ENCODE data around the gene GDPD2.

The GDPD2 gene

GRCh38 chrX:70449457-70449966 lies 26.4 kb downstream of the GDPD2 start:
- peaks cover 5% of the 10 kb centered on the region for H3K27me3 ChIP-seq (ENCODE audit: insufficient read depth, poor library complexity, severe bottlenecking)
- DNase-seq (ENCODE audit: low spot score) (no peak), ATAC-seq (ENCODE audit: low read depth) (no peak)
- no peaks in the 10 kb centered on the region for H3K4me1 ChIP-seq (ENCODE audit: insufficient read depth, poor library complexity, severe bottlenecking)
- no peak overlapping the region for H3K4me3 ChIP-seq (ENCODE audit: severe bottlenecking)
- H3K27ac ChIP-seq (ENCODE audit: poor library complexity, severe bottlenecking) = no peak overlapping the region
- no peaks in the 10 kb centered on the region for H3K36me3 ChIP-seq (ENCODE audit: low read depth)
- TF ChIP-seq CTCF (IDR thresholded peaks at IDR 0.05; ENCODE audit: poor library complexity, severe bottlenecking) = no peak
- no peaks in the 10 kb centered on the region for H3K9me3 ChIP-seq (ENCODE audit: severe bottlenecking)

GRCh38 chrX:70452143-70452733 lies 29.1 kb downstream of the GDPD2 start:
- H3K9me3 ChIP-seq (ENCODE audit: severe bottlenecking) = no peaks in the 10 kb centered on the region
- H3K4me1 ChIP-seq (ENCODE audit: insufficient read depth, poor library complexity, severe bottlenecking) = no peaks in the 10 kb centered on the region
- no peaks in the 10 kb centered on the region; the same call in 1 of the 2 replicates for H3K36me3 ChIP-seq (ENCODE audit: low read depth)
- ATAC-seq (ENCODE audit: low read depth) (peak; percentile 18), DNase-seq (ENCODE audit: low spot score) (no peak)
- peak; percentile 68 for TF ChIP-seq CTCF (IDR thresholded peaks at IDR 0.05; ENCODE audit: poor library complexity, severe bottlenecking)
- H3K27ac ChIP-seq (ENCODE audit: poor library complexity, severe bottlenecking) = peak overlapping the region; percentile 11
- no peaks in the 10 kb centered on the region for H3K27me3 ChIP-seq (ENCODE audit: insufficient read depth, poor library complexity, severe bottlenecking)
- peak overlapping the region; percentile 38 for H3K4me3 ChIP-seq (ENCODE audit: severe bottlenecking)

GRCh38 chrX:70453024-70453618 lies 30.0 kb downstream of the GDPD2 start:
- Histone ChIP-seq H3K4me1 (ENCODE audit: insufficient read depth, poor library complexity, severe bottlenecking) (no peaks in the 10 kb centered on the region), H3K27me3 (ENCODE audit: insufficient read depth, poor library complexity, severe bottlenecking) (no peaks in the 10 kb centered on the region), H3K36me3 (ENCODE audit: low read depth) (no peaks in the 10 kb centered on the region; the same call in 1 of the 2 replicates), H3K4me3 (ENCODE audit: severe bottlenecking) (peak overlapping the region; percentile 38), H3K9me3 (ENCODE audit: severe bottlenecking) (no peaks in the 10 kb centered on the region), H3K27ac (ENCODE audit: poor library complexity, severe bottlenecking) (peak overlapping the region; percentile 11)
- DNase-seq (ENCODE audit: low spot score) (no peak), ATAC-seq (ENCODE audit: low read depth) (no peak)
- no peak for TF ChIP-seq CTCF (IDR thresholded peaks at IDR 0.05; ENCODE audit: poor library complexity, severe bottlenecking)

GRCh38 chrX:70454441-70455365 lies 31.6 kb downstream of the GDPD2 start:
- Histone ChIP-seq H3K27ac (ENCODE audit: poor library complexity, severe bottlenecking) (peak overlapping the region; percentile 58), H3K36me3 (ENCODE audit: low read depth) (no peaks in the 10 kb centered on the region; the same call in 1 of the 2 replicates), H3K4me1 (ENCODE audit: insufficient read depth, poor library complexity, severe bottlenecking) (no peaks in the 10 kb centered on the region), H3K4me3 (ENCODE audit: severe bottlenecking) (peak overlapping the region; percentile 60), H3K27me3 (ENCODE audit: insufficient read depth, poor library complexity, severe bottlenecking) (no peaks in the 10 kb centered on the region), H3K9me3 (ENCODE audit: severe bottlenecking) (no peaks in the 10 kb centered on the region)
- ATAC-seq (ENCODE audit: low read depth) (peak; percentile 90), DNase-seq (ENCODE audit: low spot score) (peak; percentile 91)
- peak; percentile 77 for TF ChIP-seq CTCF (IDR thresholded peaks at IDR 0.05; ENCODE audit: poor library complexity, severe bottlenecking)

Measured in RWPE2 (cell line).